Stimulated activated CD4-positive, alpha-beta T cell treated with anti-CD3 and anti-CD28 coated beads, Interleukin-4, amount 100 ng/mL, for 4 hours (primary cell): ENCODE measurements around the gene MEIS2.

Source experiments
- DNase-seq, 2 experiments: peaks; one replicate each; pipeline ENCODE4 v3.0.0-alpha.2; 2020

MEIS2 gene

DNA sequence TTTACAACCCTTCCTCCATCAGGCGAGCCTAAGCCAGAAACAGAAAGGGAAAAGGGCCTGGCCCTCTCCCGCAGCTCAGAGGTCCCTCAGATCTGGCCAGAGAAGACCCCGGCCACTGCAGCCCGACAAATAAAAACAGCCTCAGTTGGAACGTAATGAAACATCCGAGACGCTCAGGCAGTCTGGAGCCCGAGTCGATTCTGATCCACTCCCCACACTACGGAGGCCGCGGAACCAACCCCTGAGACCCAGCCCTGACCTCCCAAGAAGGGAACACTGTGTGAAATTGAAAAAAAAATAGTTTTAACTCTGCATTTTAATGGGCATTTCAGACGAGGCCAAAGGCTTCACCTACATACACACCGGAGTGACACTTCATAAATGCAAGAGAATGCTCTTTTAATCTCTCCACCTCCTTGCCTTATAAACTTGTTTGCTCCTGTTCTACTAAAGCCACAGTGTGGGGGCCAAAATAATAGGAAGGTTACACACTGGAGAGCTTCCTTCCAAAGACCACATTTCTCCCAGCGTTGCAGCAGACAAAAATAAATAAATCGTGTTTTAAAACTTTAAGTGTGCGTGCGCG is 3.7 kb downstream of the MEIS2 start:
- no peak for DNase-seq

DNA sequence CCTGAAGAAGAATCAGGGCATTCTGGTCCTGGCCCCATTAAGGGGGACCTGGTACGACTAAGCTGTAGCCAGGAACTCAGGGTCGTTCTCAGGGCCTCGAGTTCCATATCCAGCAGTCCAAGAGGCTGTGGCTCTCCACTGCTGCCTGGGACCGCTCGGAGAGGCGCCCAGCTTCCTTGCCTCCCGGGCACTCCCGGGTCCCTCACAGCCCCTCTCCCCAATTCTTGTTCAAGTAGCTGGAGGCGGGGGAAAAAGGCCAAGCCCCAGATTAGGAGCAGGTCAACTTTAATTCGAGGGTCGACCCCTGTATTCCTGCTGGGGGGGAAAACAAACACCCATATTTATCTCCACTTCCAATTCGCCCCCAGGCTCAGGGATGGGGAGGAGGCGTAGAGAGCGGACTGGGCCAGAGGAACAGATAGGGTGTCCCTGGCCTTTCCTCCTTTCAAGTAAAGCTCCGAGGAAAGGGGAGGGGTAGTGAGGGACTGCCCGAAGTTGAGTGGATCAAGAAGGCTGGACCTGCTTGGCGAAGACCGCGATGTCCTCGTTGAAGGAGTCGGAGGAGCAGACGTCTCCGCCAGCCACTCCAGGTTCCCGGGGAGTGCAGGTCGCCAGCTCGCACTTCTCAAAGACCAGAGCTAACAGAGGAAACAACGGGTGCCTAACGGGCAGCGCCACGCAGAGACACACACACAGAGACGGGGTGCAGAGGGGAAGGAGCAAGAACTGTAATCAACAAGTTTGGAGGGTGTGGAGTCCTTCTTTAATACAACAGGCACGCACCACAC is 4.4 kb downstream of the MEIS2 start:
- no peak for DNase-seq

DNA sequence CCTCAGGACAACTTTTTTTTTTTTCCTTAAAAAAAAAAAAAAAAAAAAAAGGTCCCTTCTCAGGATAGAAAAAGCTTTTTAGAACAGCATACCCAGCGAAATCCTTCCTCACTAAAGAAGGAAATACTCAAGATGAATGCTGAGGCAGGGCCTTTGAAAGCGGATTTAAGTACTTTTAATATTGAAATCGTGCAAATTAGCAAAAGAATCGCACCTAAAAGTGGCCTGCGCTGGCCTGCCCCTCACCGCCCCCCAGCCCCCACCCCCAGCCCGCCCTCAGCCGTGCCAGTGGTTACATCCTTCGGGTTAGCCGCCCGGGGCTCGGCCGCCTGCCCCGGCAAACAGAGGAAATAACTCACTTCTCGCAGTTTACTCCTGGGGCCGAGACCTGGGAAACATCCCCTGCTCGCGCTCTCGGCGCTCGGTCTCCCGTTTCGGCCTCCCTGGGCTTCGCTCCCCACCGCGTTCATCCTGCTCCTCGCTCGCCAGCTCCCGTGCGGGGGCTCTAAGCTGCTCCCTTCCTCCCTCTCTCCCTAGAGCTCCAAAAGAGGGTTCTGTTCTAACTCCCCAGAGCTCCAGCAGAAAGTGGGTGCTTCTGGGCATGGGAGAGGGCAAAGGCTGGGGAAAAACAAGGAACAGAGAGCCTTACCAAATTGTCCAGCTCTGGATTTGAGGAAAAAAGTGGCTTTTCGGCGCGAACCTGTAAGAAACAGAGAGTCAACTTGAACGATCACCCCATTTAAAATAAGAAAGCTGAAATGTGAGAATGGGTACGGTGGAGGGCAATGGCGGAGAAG is 5.2 kb downstream of the MEIS2 start:
- no peak for DNase-seq

DNA sequence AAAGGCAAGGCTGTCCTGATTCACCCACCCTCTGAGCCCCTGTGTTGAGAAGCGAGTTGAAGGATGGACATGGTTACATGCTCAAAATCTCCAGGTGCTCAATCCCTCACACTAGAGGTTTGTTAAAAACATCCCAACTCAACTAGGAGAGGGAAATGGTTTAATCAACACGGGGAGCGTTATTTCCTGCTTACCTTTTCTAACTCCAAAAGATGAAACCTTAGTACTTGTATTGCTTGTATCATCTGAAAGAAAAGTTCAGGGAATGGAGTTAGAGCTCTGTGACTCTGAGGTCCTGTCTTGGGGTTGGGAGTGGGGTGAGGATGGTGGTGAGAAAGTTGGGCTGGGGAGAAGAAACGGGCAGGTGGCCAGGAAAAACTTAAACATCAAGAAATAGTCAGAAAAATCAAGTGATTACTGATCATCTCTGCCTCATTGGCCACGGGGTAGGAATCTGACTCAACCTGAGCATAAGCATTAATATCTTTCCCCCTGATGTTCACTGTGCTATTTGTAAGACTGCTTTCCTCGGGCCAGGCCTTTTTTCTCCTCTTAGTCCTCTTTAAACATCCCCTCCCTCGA is 5.9 kb downstream of the MEIS2 start:
- DNase-seq, result no peak

DNA sequence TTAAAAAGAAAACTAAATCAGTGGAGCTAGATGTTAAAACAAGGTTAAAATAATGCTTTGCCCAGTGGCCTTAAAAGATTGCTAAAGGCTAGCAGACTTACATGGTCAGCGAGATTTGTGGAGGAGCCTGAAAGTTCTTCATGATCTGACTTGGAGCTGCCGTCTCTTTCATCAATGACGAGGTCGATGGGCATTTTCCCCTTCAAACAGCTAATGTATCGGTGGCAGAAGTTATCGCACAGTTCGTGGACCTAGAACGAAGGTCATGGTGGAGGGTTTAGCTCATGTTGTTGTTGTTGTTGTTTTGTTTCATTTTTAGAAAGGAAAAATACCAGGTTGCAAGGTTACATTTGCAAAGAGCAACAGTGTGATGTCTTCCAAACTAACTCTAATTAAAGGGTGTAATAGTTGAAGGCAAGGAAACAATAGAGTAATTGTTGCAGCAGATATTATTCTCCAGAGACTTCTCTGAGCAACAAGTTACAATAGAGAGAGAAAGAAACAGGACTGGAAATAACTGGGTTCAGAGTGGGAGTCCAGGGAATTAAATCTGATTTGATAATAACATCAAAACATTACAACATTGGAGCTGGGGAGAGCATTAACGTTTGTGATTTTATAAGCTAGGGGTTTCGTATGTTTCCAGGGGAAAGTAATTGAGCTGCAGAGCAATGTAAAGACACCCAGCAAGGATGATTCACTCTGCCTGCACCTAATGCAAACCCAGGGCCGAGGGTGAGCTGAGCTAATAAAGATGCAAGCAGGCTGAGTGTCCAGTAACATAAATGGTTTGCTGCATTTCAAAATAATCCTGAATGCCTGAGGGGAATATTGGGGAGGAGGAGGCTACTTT is 6.6 kb downstream of the MEIS2 start:
- no peak for DNase-seq

DNA sequence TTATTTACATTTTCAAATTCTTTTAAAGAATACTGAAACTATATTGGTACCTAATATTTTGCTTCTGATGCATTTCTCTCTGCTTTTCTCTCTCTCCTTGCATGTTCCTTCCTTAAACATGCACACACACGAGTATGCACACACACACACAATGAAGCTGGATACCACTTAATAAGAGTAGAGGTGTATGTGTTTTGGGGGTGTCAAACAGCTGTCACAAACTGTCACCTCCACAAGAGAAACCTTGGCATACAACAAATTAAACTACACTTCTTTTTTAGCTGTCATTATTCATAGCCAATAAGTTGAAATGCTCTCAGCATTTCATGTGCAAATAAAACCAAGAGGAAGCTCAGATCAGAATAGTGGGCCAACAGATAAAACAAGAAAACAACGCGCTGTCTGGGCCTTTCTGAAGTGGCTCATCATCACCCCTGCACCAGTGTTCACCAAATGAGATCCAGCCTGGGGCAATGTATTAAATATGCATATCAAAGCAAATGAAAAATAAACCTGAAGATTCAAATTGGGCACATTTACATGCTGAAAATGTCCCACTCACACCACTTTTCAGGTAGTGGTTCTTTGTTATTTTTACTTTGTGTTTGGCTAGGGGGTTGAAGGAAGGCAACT is 9.7 kb downstream of the MEIS2 start:
- DNase-seq, result no peak

DNA sequence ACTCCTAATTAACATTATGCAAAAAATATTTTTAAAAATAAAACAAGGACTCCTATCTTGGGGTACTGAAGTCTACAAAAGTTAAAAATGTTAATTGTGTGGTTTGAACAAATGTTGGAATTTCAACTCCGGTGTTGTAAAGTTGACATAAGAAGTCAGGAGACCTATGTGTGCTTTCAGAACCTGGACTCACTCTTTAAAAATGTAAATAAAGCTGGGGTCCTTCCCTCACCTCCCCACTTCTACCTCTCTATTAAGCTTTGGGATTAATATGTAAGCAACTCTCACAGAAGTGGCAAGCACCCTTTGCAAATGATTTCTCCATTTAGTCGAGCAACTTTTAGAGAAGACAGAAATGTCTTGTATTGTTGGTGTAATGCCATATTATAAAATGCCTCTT is 11.9 kb downstream of the MEIS2 start:
- DNase-seq, result no peak

DNA sequence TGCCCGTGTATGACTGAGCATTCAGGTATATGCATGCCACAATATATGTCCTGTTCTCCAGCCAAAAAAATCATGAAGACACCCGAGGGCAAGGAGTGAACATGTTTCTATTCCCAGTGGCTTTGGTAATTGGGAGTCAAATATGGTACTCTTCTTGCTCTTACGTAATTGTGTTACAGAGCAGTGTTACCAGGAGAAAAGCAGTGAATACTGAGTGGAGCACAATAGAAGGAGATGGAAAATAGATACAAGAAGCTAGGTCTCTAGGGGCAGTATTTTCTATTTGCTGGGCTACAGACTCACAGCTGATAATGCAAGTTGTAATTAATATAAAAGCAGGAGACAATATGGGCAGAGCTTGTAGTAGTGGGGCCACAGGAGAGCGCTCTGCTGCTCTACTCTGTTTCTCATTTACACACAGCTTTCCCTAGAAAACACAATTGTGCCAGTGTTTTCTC is 13.2 kb downstream of the MEIS2 start:
- DNase-seq, result no peak

DNA sequence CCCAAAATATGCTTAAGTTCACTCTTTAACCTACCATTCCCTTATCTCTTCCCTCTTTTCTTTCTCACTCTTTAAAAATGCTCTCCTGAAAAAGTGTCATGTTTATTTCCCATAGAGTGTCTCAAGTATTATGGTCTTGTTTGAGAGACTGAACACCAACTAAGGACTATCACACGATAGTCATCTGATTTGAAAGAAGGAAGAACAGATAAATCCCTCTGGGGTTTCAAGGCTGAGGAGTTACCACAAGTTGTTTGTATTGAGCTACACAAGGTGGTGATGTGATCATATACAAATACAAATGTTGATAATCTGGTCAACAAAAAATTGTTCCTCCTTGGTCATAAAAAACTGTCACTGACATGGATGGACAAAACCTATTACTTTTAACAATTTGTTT is 13.8 kb downstream of the MEIS2 start:
- DNase-seq, result no peak

DNA sequence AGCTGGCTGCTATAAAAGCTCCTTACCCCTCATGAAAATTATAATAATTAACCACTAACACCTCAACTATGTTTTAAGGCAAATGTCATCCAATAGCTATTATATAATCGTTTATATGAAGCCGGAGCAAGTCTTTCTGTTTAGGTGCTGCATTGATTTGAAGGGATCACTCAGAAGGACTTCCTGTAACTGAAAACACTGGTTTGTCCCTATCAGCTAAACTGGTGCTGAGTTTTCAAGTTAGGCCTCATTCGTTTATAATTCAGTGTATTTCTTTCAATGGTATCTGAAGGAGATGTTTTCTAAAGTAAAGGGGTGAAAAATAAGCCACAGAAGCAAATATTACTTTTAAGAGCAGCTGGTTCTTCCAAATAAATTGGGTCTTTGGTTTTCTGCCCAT is 14.2 kb downstream of the MEIS2 start:
- DNase-seq, result no peak

DNA sequence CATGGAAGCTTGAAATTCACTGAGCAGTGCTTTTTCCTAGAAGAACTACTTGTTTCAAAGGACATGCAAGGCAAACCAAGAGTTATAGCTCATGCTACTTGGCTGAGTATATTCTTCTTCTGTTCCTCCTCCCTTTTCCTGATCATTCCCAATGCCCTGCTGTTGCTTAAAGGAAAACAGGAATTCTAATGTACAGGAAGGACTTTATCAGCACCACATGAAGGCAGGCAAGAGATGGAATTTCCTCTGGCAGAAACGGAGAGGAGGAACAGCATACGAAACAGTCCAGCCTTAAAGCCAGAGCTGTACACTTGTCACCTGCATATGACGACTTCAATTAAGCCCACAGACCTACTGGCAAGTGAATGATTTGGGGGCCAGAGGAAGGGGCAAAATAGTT is 15.7 kb downstream of the MEIS2 start:
- no peak for DNase-seq

DNA sequence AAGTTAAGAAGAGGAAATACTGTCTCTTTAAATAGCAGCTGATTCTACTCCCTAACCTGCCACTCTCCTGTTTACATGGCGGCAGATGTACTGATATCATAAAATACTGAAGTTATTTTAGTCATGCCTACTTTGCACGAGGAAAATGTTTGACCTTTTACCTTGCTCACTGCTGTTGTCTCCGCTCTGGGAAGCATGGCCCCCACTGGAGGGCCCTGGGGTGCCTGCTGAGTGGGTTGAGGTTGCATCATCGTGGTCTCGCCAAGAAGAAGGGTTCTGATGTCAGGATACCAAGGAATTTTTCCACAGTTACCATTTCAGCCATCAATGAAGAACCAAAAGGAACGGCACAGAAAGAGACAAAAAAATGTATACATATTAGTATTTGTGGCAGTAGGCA is 16.7 kb downstream of the MEIS2 start:
- DNase-seq, result no peak

DNA sequence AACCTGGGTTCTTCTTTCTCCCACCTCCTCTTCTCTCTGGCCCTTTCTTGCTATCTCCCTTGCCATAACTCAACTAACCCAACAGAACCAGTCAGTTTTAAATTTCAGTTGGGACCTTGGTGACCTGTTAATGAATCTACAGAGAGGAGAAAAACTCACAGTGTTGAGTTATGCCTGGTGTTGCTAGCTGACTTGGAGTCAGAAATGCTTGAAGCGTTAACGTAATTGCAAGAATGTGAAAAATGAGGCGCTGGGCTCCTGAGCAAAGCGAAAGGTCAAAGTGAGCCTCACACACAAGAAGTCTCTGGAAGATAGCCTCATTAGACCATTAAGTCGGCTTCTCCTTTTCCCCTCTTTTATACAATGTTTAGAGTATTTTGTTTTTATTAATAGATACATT is 18.4 kb downstream of the MEIS2 start:
- DNase-seq, result no peak

DNA sequence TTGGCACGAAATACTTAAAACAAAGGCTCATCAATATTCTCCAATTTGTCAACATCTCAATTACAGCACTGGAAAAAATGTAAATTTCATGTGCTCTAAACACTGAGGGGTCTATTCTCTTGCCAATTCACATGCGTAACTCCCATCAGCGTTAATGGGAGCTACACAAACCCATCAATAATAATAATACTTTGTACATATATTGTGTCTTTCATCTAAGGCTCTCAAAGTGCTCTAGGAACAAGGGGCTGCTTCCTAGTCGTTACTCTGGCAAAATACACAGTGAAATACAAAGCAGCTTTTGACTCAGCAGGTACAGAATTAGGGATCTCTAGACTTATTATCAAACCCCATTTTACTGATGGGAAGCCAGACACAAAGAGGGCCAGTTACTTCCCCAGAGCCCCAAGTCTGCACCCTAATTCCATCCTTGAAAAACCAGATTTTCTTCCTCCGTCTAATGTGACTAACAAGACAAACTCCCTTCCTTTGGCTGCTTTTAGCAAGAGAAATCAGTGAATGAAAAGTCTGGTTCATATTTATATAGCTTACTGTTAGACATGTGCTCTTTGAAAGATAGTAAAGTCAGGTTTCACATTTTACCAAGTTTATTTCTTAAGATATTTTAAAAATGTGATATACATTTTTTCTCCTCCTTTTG is 20.0 kb downstream of the MEIS2 start:
- DNase-seq, result no peak

DNA sequence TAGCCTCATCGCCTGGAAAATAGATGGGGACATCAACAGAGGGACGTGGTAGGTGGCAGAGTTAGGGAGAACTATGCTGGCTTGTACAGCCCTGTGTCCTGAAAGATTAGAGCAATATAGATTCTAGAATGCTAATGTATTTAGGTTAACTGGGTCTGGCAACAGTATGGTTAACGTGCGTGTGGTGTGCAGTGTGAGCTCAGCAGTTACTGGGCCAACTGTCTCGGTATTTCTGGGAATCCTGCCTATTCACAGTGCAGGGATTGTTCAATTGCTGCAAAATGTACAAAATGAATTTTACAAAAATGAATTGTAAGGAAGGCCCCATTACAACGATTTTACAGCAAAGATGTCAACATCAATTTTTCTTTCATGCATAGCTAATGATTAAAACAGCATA is 20.6 kb downstream of the MEIS2 start:
- DNase-seq, result no peak

DNA sequence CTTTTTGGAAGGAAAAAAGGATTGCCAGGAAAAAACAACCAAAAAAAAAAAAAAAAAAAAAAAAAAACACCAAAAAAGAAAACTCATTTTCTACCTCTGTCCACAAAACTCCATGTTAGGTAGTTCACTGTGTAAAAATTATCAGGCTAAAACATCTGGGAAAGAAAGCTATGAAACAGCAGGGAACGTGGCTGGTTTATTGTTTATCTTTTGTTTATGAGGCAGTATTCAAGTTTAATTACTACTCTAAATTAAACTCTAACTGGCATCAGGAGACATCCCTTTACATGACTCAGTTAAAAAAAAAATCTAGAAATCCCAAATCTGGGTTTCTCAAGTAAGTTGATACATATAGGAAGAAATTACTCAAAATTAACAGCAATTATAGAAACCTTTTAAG is 21.8 kb downstream of the MEIS2 start:
- no peak for DNase-seq

DNA sequence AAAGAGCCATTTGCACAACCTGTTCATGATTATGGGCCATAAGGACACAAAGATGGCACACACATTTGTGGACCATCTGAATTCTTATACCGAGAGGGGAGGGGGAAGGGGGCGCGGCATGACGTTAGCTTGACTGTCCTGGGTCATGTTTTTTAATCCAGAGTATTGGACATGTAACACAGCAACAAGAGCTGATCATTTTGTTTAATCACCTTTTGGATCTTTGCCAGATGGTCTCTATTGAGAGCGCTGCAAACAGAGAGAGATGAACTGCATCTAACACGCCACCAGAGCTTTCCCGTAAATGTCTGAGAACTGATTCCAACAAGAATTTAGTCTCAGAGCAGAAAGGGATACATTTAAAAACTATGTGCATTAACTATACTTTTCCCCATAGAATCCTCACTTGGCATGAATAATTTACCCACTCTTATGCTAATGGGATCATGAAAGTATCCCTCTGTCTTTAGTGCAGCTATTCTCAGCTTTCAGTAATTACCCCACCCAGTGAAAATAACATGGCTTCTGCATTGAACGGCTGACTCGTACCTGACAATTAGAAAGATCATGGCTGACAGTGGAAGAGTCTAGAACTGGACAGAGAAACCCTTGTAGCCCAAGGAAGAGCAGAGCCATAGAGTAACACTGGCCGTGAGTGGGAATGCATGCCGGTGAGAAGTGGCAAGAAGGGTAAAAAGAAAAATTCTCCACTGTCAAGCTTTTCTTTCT is 22.6 kb downstream of the MEIS2 start:
- no peak for DNase-seq

DNA sequence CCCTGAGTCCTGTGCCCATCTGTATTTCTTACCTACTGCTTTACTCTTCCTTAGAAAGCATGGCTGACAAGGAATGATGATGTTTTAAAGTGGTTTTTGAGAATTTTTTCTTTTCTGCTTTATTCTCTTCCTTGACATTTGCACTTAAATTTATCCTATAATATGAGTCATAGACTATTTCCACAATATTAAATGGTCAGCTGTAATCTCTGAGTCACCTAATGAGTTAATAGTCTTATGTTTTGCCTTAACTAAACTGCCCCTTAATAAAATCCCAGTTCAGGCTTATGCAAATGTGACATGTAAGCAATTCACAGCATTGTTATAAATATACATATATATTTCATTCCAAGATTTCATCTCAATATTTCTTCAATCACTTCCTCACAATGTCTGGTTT is 23.8 kb downstream of the MEIS2 start:
- no peak for DNase-seq

DNA sequence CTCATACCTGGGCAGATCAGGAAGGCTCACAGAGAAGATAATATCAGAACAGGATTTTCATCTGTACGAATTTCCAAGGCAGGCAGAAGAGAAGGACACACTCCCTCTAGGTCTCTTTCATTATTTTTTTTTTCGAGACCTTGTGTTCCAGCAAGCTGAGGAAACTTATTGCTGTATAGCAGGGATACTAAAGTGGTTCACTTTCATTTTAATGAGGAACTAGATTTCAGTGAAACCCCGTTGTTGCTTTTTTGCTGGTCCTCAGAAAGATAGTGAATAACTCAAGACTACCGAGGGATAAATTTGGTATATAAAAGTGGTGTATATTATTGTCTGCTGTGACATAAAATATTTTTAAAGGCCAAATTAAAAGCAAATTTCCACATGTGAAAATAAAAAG is 24.6 kb downstream of the MEIS2 start:
- no peak for DNase-seq

DNA sequence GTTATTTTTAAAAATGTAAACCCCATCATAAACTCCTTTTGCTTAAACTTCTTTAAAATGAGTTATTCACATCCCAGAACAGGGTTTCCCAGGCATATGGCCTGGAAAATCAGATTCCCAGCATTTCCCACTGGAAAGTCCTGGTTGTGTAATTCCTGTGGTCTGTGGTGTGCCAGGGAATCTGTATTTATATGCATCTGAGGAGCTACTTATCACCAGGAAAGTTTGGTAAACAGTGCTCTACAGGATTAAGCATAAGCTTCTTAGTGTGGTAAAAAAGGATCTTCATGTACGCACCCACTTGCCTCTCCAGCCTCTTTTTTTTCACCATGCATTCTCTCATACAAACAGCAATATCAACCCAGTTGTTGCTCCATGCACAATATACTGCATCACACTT is 28.2 kb downstream of the MEIS2 start:
- DNase-seq, result no peak

DNA sequence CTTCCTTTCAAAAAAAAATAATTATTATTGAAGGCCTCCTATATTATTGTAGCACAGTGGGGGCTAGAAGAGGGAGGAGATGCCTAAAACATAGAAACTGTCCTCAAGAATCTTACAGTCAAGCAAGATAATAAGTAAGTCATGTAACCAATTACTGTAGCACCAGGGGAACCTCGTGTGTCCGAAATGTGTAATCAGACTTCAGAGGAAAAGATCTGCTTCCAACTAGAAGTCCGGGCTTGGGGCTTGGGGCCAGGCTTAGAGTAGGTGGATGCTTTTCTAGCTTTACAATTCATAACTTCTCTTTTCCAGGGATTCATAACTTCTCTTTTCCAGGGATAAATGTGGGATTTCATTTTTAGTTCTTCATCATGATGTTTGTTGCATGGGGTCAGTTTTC is 29.2 kb downstream of the MEIS2 start:
- DNase-seq, result no peak
